Measurements from ENCODE around the gene ZNF385A. TPM values are rescaled to one million over a fixed set of nuclear protein-coding genes. Genes with fewer than 3 reads are reported as not detected.

Gene ZNF385A
- total RNA-seq, 3 donors from 2014 or later (not counting 1 experiment from before 2014, with no cell fraction given), result 5.4 to 9.8 (median 8.9) TPM

DNA sequence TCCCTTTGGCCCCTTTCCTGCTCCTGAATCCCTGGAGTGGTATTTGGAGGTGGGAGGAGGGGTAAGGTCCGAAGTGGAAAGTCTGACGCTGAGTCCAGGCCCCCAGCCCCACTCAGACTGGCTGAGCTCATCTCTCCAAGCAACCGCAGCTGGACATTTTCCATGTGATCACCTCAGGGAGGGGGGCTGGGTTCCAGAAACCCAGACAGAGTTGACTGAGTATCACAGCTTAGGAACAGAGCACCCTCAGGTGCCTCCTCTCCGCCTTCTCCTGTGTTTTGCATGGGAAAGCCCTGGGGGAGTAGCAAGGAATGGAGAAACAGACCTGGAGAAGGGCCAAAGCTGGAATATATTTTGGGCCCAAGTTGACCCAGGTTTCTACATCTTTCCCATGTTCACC lies 42.6 kb upstream of the ZNF385A start:
- no peaks in the 10 kb centered on the region for H3K9me3 ChIP-seq (ENCODE audit: control insufficient read depth, insufficient read depth, low read length)
- no peak overlapping the region for H3K4me3 ChIP-seq (ENCODE audit: low read length)
- Mint-ChIP-seq H3K27ac (peak overlapping the region; percentile 36 to 86), H3K27me3 (ENCODE audit: low read depth in 2 of 2) (no peaks in the 10 kb centered on the region), H3K36me3 (no peaks in the 10 kb centered on the region), H3K9me3 (no peaks in the 10 kb centered on the region), H3K4me1 (peaks cover 50 to 72% of the 10 kb centered on the region in 2 donors), H3K4me3 (no peak overlapping the region)
- peaks cover 41% of the 10 kb centered on the region for H3K4me1 ChIP-seq (ENCODE audit: control insufficient read depth, insufficient read depth, low read length)
- no peaks in the 10 kb centered on the region for H3K36me3 ChIP-seq (ENCODE audit: control insufficient read depth, insufficient read depth, low read length)
- WGBS (ENCODE audit: insufficient coverage), result 90% methylated on average over 4 of the region's 4 CpGs
- ATAC-seq (no peak), DNase-seq (no peak)
- H3K27me3 ChIP-seq (ENCODE audit: control insufficient read depth, insufficient read depth, low read length), result no peaks in the 10 kb centered on the region
- no peak overlapping the region for H3K27ac ChIP-seq (ENCODE audit: low read length)
- TF ChIP-seq, protein P1, sequence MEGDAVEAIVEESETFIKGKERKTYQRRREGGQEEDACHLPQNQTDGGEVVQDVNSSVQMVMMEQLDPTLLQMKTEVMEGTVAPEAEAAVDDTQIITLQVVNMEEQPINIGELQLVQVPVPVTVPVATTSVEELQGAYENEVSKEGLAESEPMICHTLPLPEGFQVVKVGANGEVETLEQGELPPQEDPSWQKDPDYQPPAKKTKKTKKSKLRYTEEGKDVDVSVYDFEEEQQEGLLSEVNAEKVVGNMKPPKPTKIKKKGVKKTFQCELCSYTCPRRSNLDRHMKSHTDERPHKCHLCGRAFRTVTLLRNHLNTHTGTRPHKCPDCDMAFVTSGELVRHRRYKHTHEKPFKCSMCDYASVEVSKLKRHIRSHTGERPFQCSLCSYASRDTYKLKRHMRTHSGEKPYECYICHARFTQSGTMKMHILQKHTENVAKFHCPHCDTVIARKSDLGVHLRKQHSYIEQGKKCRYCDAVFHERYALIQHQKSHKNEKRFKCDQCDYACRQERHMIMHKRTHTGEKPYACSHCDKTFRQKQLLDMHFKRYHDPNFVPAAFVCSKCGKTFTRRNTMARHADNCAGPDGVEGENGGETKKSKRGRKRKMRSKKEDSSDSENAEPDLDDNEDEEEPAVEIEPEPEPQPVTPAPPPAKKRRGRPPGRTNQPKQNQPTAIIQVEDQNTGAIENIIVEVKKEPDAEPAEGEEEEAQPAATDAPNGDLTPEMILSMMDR (IDR thresholded peaks at IDR 0.05), result no peak
- intact Hi-C loops (cut with micrococcal nuclease), result no loop called here

DNA sequence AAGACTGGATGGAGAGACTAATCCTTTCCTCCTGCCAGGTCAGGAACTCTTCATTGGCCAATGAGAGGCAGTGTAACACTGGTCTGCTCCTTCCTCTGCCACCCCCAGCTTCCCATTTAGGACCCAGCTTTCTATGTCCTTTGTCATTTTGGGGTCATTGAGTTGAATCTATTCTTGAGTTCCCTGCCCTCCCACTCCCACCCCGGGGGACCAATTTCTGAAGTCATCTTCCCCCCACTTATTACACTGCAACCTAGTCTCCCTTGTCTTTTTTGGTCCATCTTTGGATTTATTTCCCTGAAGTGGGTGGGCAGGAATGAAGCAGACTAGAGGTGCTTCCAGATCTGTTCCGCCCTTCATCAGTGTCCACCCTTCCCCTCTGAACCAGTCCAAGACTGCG lies 42.2 kb upstream of the ZNF385A start:
- Histone ChIP-seq H3K9me3 (ENCODE audit: control insufficient read depth, insufficient read depth, low read length) (no peaks in the 10 kb centered on the region), H3K27ac (ENCODE audit: low read length) (no peak overlapping the region), H3K27me3 (ENCODE audit: control insufficient read depth, insufficient read depth, low read length) (no peaks in the 10 kb centered on the region), H3K4me1 (ENCODE audit: control insufficient read depth, insufficient read depth, low read length) (peaks cover 36% of the 10 kb centered on the region), H3K36me3 (ENCODE audit: control insufficient read depth, insufficient read depth, low read length) (no peaks in the 10 kb centered on the region), H3K4me3 (ENCODE audit: low read length) (no peak overlapping the region)
- Mint-ChIP-seq H3K27ac (no peak overlapping the region), H3K36me3 (no peaks in the 10 kb centered on the region), H3K4me1 (peaks cover 46 to 71% of the 10 kb centered on the region in 2 donors), H3K9me3 (no peaks in the 10 kb centered on the region), H3K4me3 (no peak overlapping the region), H3K27me3 (ENCODE audit: low read depth in 2 of 2) (no peaks in the 10 kb centered on the region)
- no peak for DNase-seq
- whole genome bisulfite sequencing (ENCODE audit: insufficient coverage), result 95% methylated on average over 3 of the region's 3 CpGs
- intact Hi-C loops (cut with micrococcal nuclease), result no loop called here
- TF ChIP-seq, protein P1 (IDR thresholded peaks at IDR 0.05), result no peak
- no peak for ATAC-seq

DNA sequence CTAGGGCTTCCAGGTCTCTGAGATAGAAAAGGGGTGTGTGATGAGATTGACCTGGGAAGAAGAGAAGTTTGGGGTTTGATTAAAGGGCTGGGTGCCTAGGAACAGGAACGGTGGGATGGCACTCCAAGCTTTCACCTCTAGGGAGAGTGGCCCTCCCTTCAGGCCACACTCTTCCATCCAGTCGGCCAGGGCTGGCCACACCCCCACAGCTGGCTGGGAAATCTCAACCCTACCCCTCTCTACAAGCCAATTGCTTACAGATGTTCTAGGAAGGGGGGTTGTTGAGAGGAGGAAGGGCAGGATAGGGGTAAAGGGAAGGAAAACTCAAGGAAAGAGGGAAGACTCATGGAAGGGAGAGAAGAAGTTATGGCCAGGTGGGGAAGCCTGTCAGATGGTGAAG lies 41.2 kb upstream of the ZNF385A start:
- Mint-ChIP-seq H3K27me3 (ENCODE audit: low read depth in 2 of 2) (no peaks in the 10 kb centered on the region), H3K36me3 (no peaks in the 10 kb centered on the region), H3K27ac (no peak overlapping the region), H3K4me1 (peaks cover 39 to 71% of the 10 kb centered on the region in 2 donors), H3K4me3 (no peak overlapping the region), H3K9me3 (no peaks in the 10 kb centered on the region)
- no peaks in the 10 kb centered on the region for H3K36me3 ChIP-seq (ENCODE audit: control insufficient read depth, insufficient read depth, low read length)
- no peaks in the 10 kb centered on the region for H3K27me3 ChIP-seq (ENCODE audit: control insufficient read depth, insufficient read depth, low read length)
- WGBS (ENCODE audit: insufficient coverage), result 82% methylated on average over 2 of the region's 2 CpGs
- H3K4me3 ChIP-seq (ENCODE audit: low read length), result no peak overlapping the region
- intact Hi-C loops (cut with micrococcal nuclease), result no loop called here
- H3K27ac ChIP-seq (ENCODE audit: low read length), result no peak overlapping the region
- ATAC-seq, result no peak
- no peak for DNase-seq
- peaks cover 33% of the 10 kb centered on the region for H3K4me1 ChIP-seq (ENCODE audit: control insufficient read depth, insufficient read depth, low read length)
- H3K9me3 ChIP-seq (ENCODE audit: control insufficient read depth, insufficient read depth, low read length), result no peaks in the 10 kb centered on the region
- TF ChIP-seq, protein P1 (IDR thresholded peaks at IDR 0.05), result no peak

DNA sequence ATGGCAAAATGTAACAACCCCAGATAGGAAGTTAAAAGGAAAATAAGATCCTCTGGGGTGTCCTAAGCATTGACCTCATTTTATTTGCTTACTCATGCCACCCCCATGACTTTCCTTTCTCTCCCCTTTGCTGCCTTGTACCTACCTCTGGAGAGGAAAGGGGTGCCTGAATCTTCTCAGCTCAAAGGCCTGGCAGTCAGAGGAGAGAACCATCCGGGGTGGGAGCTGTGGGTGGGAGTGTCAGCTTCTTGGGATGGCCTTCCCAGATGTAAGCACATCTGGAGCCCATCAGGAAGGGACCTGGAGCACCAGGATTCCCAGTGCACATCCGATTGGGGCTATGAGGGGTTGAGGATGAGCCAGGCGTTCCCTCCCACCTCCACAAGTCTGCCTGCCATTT lies 39.7 kb upstream of the ZNF385A start:
- intact Hi-C loops (cut with micrococcal nuclease), result no loop called here
- Mint-ChIP-seq H3K4me3 (no peak overlapping the region), H3K36me3 (no peaks in the 10 kb centered on the region), H3K4me1 (peaks cover 37 to 72% of the 10 kb centered on the region in 2 donors), H3K9me3 (no peaks in the 10 kb centered on the region), H3K27ac (no peak overlapping the region), H3K27me3 (ENCODE audit: low read depth in 2 of 2) (no peaks in the 10 kb centered on the region)
- peaks cover 41% of the 10 kb centered on the region for H3K4me1 ChIP-seq (ENCODE audit: control insufficient read depth, insufficient read depth, low read length)
- H3K9me3 ChIP-seq (ENCODE audit: control insufficient read depth, insufficient read depth, low read length), result no peaks in the 10 kb centered on the region
- ATAC-seq (no peak), DNase-seq (no peak)
- no peak overlapping the region for H3K4me3 ChIP-seq (ENCODE audit: low read length)
- TF ChIP-seq, protein P1 (IDR thresholded peaks at IDR 0.05), result no peak
- no peak overlapping the region for H3K27ac ChIP-seq (ENCODE audit: low read length)
- no peaks in the 10 kb centered on the region for H3K36me3 ChIP-seq (ENCODE audit: control insufficient read depth, insufficient read depth, low read length)
- WGBS (ENCODE audit: insufficient coverage), result 60% methylated on average over 2 of the region's 3 CpGs
- no peaks in the 10 kb centered on the region for H3K27me3 ChIP-seq (ENCODE audit: control insufficient read depth, insufficient read depth, low read length)

Data from natural killer cell (primary cell).